IMR-90 (cell line): Measurements from ENCODE around the gene RNF112. TPM values are rescaled to one million over a fixed set of nuclear protein-coding genes. Genes with fewer than 3 reads are reported as not detected.

Experiments
- ATAC-seq: fragments of 200-7000 bp; cut with Tn5 transposase; 2 replicates; pipeline ENCODE4 v1.9.1; 2020; ENCODE audit warnings: low read depth, mild to moderate bottlenecking, moderate library complexity
- BruUV-seq: library from RNA; stranded (reverse); fragments of 400-500 nt; replicated peaks from 2 replicates; lab custom pipeline; 2021; lab: Mats Ljungman, UMichigan
- CTCF ChIA-PET: fragments of 300-600 bp; formaldehyde crosslinking; extraction: SDS; loops from one replicate; lab custom pipeline; 2021; ENCODE audit warnings: antibody characterized with exemption; lab: Yijun Ruan, JAX
- POLR2A ChIA-PET: fragments of 300-600 bp; sonication (Branson Sonifier 250); formaldehyde crosslinking; loops from one replicate; lab custom pipeline; 2022; ENCODE audit warnings: antibody characterized with exemption; ENCODE audit not compliant: unreplicated experiment; lab: Charles Lee
- DNase-seq: peaks from one replicate; pipeline ENCODE4 v3.0.0; 2013
- H2AFZ ChIP-seq: replicated peaks from 2 replicates; pipeline ENCODE3; 2013; ENCODE audit warnings: low read length, mild to moderate bottlenecking; ENCODE audit not compliant: poor library complexity
- H2AK5ac ChIP-seq: 2 replicates; pipeline ENCODE4 v1.6.1; 2013; ENCODE audit warnings: low read depth, low read length, inconsistent platforms
- H2AK9ac ChIP-seq: replicated peaks from 2 replicates; pipeline ENCODE3; 2013; ENCODE audit warnings: mild to moderate bottlenecking, low read depth, low read length, moderate library complexity; ENCODE audit not compliant: poor library complexity
- H2BK120ac ChIP-seq: 2 replicates; pipeline ENCODE4 v1.6.1; 2013; ENCODE audit warnings: low read depth, low read length, inconsistent platforms
- H2BK15ac ChIP-seq: 3 replicates; pipeline ENCODE4 v1.6.1; 2013; ENCODE audit warnings: low read depth, low read length, inconsistent platforms
- H2BK20ac ChIP-seq: 2 replicates; pipeline ENCODE4 v1.6.1; 2013; ENCODE audit warnings: low read depth, mild to moderate bottlenecking, inconsistent platforms, low read length, moderate library complexity
- H2BK5ac ChIP-seq: 2 replicates; pipeline ENCODE4 v1.6.1; 2013; ENCODE audit warnings: mild to moderate bottlenecking, low read depth, low read length, inconsistent platforms; ENCODE audit not compliant: poor library complexity, severe bottlenecking
- H3K14ac ChIP-seq: replicated peaks from 2 replicates; pipeline ENCODE4 v1.6.1; 2013; ENCODE audit warnings: low read depth, low read length, inconsistent platforms
- H3K18ac ChIP-seq: 2 replicates; pipeline ENCODE4 v1.6.1; 2013; ENCODE audit warnings: low read depth, low read length, control low read depth
- H3K23ac ChIP-seq: 2 replicates; pipeline ENCODE4 v1.6.1; 2013; ENCODE audit warnings: low read depth, low read length, inconsistent platforms
- H3K27ac ChIP-seq: 2 replicates; pipeline ENCODE4 v1.5.1; 2013; ENCODE audit warnings: mild to moderate bottlenecking, control low read depth, low read length; ENCODE audit not compliant: insufficient read depth
- H3K27me3 ChIP-seq: 2 replicates; pipeline ENCODE4 v1.6.1; 2013; ENCODE audit warnings: low read length; ENCODE audit not compliant: control insufficient read depth, insufficient read depth
- H3K36me3 ChIP-seq: 2 replicates; pipeline ENCODE4 v1.6.1; 2013; ENCODE audit warnings: low read length, mixed read lengths; ENCODE audit not compliant: control insufficient read depth, insufficient read depth
- H3K4ac ChIP-seq: 2 replicates; pipeline ENCODE4 v1.6.1; 2013; ENCODE audit warnings: low read depth, low read length, inconsistent platforms
- H3K4me1 ChIP-seq: 2 replicates; pipeline ENCODE4 v1.6.1; 2013; ENCODE audit warnings: low read length, mixed read lengths; ENCODE audit not compliant: control insufficient read depth, insufficient read depth
- H3K4me2 ChIP-seq: 2 replicates; pipeline ENCODE4 v1.6.1; 2013; ENCODE audit warnings: low read depth, mild to moderate bottlenecking, control low read depth, low read length, moderate library complexity
- H3K4me3 ChIP-seq: 2 replicates; pipeline ENCODE4 v1.5.1; 2013; ENCODE audit warnings: low read depth, mild to moderate bottlenecking, control low read depth, low read length, moderate library complexity; ENCODE audit not compliant: insufficient read depth
- H3K56ac ChIP-seq: 2 replicates; pipeline ENCODE4 v1.6.1; 2013; ENCODE audit warnings: low read length, inconsistent platforms; ENCODE audit not compliant: insufficient read depth; ENCODE audit errors: extremely low read depth
- H3K79me1 ChIP-seq, 2 experiments: 2 replicates each; pipeline ENCODE4 v1.6.1; 2013; ENCODE audit warnings: low read length in 2 of 2, inconsistent platforms in 1 of 2, low read depth in 1 of 2
- H3K9ac ChIP-seq: 2 replicates; pipeline ENCODE4 v1.6.1; 2013; ENCODE audit warnings: low read depth, low read length, control low read depth
- H3K9me1 ChIP-seq: 2 replicates; pipeline ENCODE4 v1.6.1; 2013; ENCODE audit warnings: low read length, inconsistent platforms; ENCODE audit not compliant: insufficient read depth
- H3K9me3 ChIP-seq: 2 replicates; pipeline ENCODE4 v1.6.1; 2013; ENCODE audit warnings: low read length; ENCODE audit not compliant: control insufficient read depth, insufficient read depth
- H4K20me1 ChIP-seq: 2 replicates; pipeline ENCODE4 v1.6.1; 2013; ENCODE audit warnings: low read length, inconsistent platforms; ENCODE audit not compliant: insufficient read depth
- H4K5ac ChIP-seq: 2 replicates; pipeline ENCODE4 v1.6.1; 2013; ENCODE audit warnings: mild to moderate bottlenecking, low read depth, low read length, control low read depth
- H4K8ac ChIP-seq, 2 experiments: 2 replicates each; pipeline ENCODE4 v1.6.1; 2013; ENCODE audit warnings: low read depth in 2 of 2, low read length in 2 of 2, control low read depth in 1 of 2, inconsistent platforms in 1 of 2
- H4K91ac ChIP-seq: 2 replicates; pipeline ENCODE4 v1.6.1; 2013; ENCODE audit warnings: low read depth, low read length, inconsistent platforms; ENCODE audit not compliant: insufficient read depth
- ELK1 ChIP-seq: fragments of 150-350 bp; IDR thresholded peaks from 2 replicates; pipeline ENCODE4 v1.6.1; 2016; ENCODE audit warnings: low read depth, mild to moderate bottlenecking, low read length, moderate library complexity, borderline replicate concordance
- WGBS, 2 experiments: methylation state at CpG; one replicate each; pipeline versions ENCODE4 v1.1.5 to v1.1.7; 2013; ENCODE audit warnings: missing lambda C conversion rate in 2 of 2; ENCODE audit not compliant: insufficient read length in 1 of 2; ENCODE audit errors: extremely low coverage in 2 of 2; 5-methylcytosine and 5-hydroxymethylcytosine counted together
- dilution Hi-C: fragments of 300-500 bp; cut with HindIII; formaldehyde crosslinking; loops from one replicate; pipeline ENCODE4 v1.14.3; 2018; ENCODE audit warnings: low sequenced_read_pairs; ENCODE audit not compliant: unreplicated experiment
- in situ Hi-C: fragments of 300-500 bp; cut with MboI; formaldehyde crosslinking; loops from 3 replicates; pipeline ENCODE4 v1.14.3; 2019; ENCODE audit warnings: low sequenced_read_pairs, inconsistent platforms, mixed read lengths
- intact Hi-C: fragments of 100-400 bp; cut with micrococcal nuclease; formaldehyde crosslinking; loops from 2 replicates; pipeline ENCODE4 v1.10.0; 2022
- polyA plus RNA-seq, 3 experiments: library from polyadenylated mRNA; depleted of rRNA; stranded (reverse); fragments of >200 nt; gene quantifications; 2 replicates each; pipeline ENCODE4 v1.2.3, GENCODE V29; 2012; ENCODE audit warnings: low replicate concordance in 1 of 3
- total RNA-seq: library from RNA; depleted of rRNA; stranded (reverse); fragments of >200 nt; gene quantifications from 2 replicates; pipeline ENCODE4 v1.2.3, GENCODE V29; 2012

The RNF112 gene
- total and polyA plus RNA-seq, 2 of the 4 experiments (the other 2 are of a cell fraction): 2.5 to 5.7 TPM

GRCh38 chr17:19460700-19461099, 49.7 kb downstream of the RNF112 start:
- H2BK20ac ChIP-seq: no peak overlapping the region
- H2BK120ac ChIP-seq: no peak overlapping the region
- WGBS, 2 experiments: no CpG with 5 or more reads among the region's 3 CpGs
- ATAC-seq (no peak), DNase-seq (no peak)
- no peak overlapping the region for H3K4me2 ChIP-seq
- no peak overlapping the region for H2BK15ac ChIP-seq
- in situ Hi-C loops (no loop called here), intact Hi-C loops (no loop called here), dilution Hi-C loops (no loop called here)
- H3K27me3 ChIP-seq: peaks cover 18% of the 10 kb centered on the region
- H3K14ac ChIP-seq: no peak overlapping the region
- H3K56ac ChIP-seq: no peak overlapping the region
- H4K20me1 ChIP-seq: no peaks in the 10 kb centered on the region
- TF ChIP-seq ELK1: no peak
- no peak overlapping the region for H2AFZ ChIP-seq
- H3K18ac ChIP-seq: no peak overlapping the region
- H3K36me3 ChIP-seq: no peaks in the 10 kb centered on the region
- no peak overlapping the region for H3K4me3 ChIP-seq
- H2AK9ac ChIP-seq: no peak overlapping the region
- H3K27ac ChIP-seq: no peak overlapping the region
- H3K9me1 ChIP-seq: no peaks in the 10 kb centered on the region
- no peak overlapping the region for H3K23ac ChIP-seq
- H3K4me1 ChIP-seq: peaks cover 4% of the 10 kb centered on the region; the same call in 1 of the 2 replicates
- no peak overlapping the region for H3K4ac ChIP-seq
- H4K5ac ChIP-seq: no peak overlapping the region
- H2BK5ac ChIP-seq: no peak overlapping the region
- POLR2A ChIA-PET: no interaction called here
- no peaks in the 10 kb centered on the region for H3K9me3 ChIP-seq
- H2AK5ac ChIP-seq: no peak overlapping the region
- no peaks in the 10 kb centered on the region for H3K79me1 ChIP-seq
- CTCF ChIA-PET: interaction anchor here (0.6 kb wide), 2 partner anchors 107 to 182 kb away, joined by 3 to 5 read pairs; no protein-coding TSS in a partner anchor
- H3K9ac ChIP-seq: no peak overlapping the region
- H4K8ac ChIP-seq: no peak overlapping the region
- no TSS peak for BruUV-seq
- H4K91ac ChIP-seq: no peak overlapping the region
